Activated CD8-positive, alpha-beta memory T cell treated with anti-CD3 and anti-CD28 coated beads, Interleukin-2, amount 10 ng/mL, durations not matched to agents 7 days and 5 days (primary cell): Measurements from ENCODE around the gene ZNF74. TPM values are rescaled to one million over a fixed set of nuclear protein-coding genes. Genes with fewer than 3 reads are reported as not detected.
"Not testable (repeated sequence)": the region's sequence is repeated elsewhere in the genome, so short reads cannot be mapped to it uniquely, and the experiment has no call there.

Source experiments
- ATAC-seq: fragments of 150-1000 bp; cut with Tn5 transposase; one replicate; pipeline ENCODE4 v1.10.0; 2021; ENCODE audit warnings: moderate library complexity
- CTCF ChIA-PET: fragments of 350-600 bp; sonication (Branson Sonifier 250); formaldehyde crosslinking; loops from one replicate; lab custom pipeline; 2021; ENCODE audit warnings: antibody characterized with exemption; lab: Charles Lee
- DNase-seq: peaks from one replicate; pipeline ENCODE4 v3.0.0-alpha.2; 2020
- H3K27ac Mint-ChIP-seq: one replicate; pipeline ENCODE4 v1.8.0; 2021; ENCODE audit warnings: mild to moderate bottlenecking, mixed read lengths
- H3K27me3 Mint-ChIP-seq: one replicate; pipeline ENCODE4 v1.8.0; 2021; ENCODE audit warnings: mixed read lengths
- H3K36me3 Mint-ChIP-seq: one replicate; pipeline ENCODE4 v1.8.0; 2021; ENCODE audit warnings: mild to moderate bottlenecking, mixed read lengths
- H3K4me1 Mint-ChIP-seq: one replicate; pipeline ENCODE4 v1.8.0; 2021; ENCODE audit warnings: mixed read lengths
- H3K4me3 Mint-ChIP-seq: one replicate; pipeline ENCODE4 v1.8.0; 2021; ENCODE audit warnings: mild to moderate bottlenecking, moderate library complexity, mixed read lengths
- H3K9me3 Mint-ChIP-seq: one replicate; pipeline ENCODE4 v1.8.0; 2022; ENCODE audit warnings: low read depth, mixed read lengths
- total RNA-seq, 2 experiments: library from RNA; stranded (reverse); gene quantifications; one replicate each; pipeline ENCODE4 v1.2.3, GENCODE V29; 2021

The ZNF74 gene
- total RNA-seq, 2 experiments from 2014 or later, result 10.0 to 10.9 TPM

DNA sequence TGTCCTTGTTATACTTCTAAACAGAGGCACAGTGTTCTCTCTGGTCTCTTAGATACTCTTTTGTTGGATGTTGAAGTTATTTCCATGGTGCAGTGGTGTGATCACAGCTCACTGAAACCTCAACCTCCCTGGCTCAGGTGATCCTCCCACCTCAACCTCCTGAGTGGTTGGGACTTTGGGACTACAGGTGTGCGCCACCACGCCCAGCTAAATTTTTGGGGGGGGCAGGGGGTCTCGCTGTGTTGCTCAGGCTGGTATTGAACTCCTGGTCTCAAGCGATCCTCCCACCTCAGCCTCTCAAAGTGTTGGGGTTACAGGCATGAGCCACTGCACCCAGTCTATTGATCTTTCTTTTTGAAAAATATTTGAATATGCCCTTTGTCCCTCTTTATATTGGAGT lies 14.9 kb downstream of the ZNF74 start:
- DNase-seq, result no peak
- H3K27me3 Mint-ChIP-seq, result no peaks in the 10 kb centered on the region
- no peaks in the 10 kb centered on the region for H3K36me3 Mint-ChIP-seq
- H3K4me3 Mint-ChIP-seq, result no peak overlapping the region
- H3K4me1 Mint-ChIP-seq, result peaks cover under 1% of the 10 kb centered on the region
- CTCF ChIA-PET, result interaction anchor here (1.3 to 3.0 kb wide), 2 partner anchors 10 to 27 kb away, joined by 3 to 16 read pairs; no protein-coding TSS in a partner anchor
- no peaks in the 10 kb centered on the region for H3K9me3 Mint-ChIP-seq
- no peak for ATAC-seq
- H3K27ac Mint-ChIP-seq, result no peak overlapping the region

DNA sequence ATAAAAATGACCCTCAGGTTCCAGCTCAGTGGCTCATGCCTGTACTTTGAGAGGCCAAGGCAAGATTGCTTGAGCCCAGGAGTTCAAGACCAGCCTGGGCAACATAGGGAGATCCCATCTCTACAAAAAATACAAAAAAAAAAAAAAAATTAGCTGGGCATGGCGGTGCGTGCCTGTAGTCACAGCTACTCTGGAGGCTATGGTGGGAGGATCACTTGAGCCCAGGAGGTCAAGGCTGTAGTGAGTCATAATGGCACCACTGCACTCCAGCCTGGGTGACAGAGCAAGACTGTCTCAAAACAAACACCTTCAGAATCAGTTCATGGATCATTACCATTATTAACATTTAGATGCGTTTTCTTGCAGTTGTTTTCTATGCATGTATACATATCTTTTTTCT lies 15.4 kb downstream of the ZNF74 start:
- ATAC-seq, H3K27me3 Mint-ChIP-seq, DNase-seq, H3K4me1 Mint-ChIP-seq, H3K36me3 Mint-ChIP-seq, H3K9me3 Mint-ChIP-seq, H3K4me3 Mint-ChIP-seq, H3K27ac Mint-ChIP-seq: not testable (repeated sequence)
- CTCF ChIA-PET, result interaction anchor here (3.0 kb wide), 1 partner anchor 9 kb away, joined by 16 read pairs; no protein-coding TSS in a partner anchor

DNA sequence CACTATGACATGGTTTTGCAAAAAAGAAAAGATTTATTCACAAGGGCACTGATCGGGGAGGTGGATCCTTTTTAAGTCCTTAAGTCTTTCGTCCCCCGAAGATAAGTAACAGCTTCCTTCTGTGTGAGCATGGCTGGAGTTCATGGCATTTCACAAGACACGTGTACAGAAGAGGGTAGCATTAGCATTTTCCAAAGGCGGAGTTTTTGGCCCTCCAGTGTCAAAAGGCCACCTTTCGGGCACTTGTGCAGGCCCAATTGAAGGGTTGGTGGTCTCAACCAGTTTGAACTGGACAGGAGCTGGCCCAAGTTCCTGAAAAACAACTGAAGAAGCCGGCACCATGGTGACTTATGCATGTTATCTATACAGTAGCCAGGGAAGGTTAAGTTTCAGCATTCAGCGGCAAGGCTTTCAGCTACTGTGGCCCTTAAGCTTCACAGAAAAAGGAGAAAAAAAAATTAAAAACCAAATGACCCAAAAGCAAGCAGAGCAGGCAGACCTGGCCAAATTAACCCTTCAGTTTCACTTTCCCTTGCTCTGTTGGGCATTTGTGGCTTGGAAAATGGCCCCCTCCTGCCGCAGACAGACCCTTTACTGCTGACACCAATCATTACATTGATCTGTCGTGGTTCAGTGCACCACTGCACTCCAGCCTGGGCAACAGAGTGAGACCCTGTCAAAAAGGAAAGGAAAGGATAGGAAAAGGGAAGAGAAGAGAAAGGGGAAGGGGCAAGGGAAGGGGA lies 18.7 kb downstream of the ZNF74 start:
- Mint-ChIP-seq H3K27ac (no peak overlapping the region), H3K36me3 (no peaks in the 10 kb centered on the region), H3K4me3 (no peak overlapping the region), H3K9me3 (no peaks in the 10 kb centered on the region), H3K4me1 (no peaks in the 10 kb centered on the region), H3K27me3 (peaks cover 15% of the 10 kb centered on the region)
- CTCF ChIA-PET, result interaction anchor here (1.4 kb wide), 1 partner anchor 94 kb away, joined by 3 read pairs; no protein-coding TSS in a partner anchor
- ATAC-seq (no peak), DNase-seq (no peak)

DNA sequence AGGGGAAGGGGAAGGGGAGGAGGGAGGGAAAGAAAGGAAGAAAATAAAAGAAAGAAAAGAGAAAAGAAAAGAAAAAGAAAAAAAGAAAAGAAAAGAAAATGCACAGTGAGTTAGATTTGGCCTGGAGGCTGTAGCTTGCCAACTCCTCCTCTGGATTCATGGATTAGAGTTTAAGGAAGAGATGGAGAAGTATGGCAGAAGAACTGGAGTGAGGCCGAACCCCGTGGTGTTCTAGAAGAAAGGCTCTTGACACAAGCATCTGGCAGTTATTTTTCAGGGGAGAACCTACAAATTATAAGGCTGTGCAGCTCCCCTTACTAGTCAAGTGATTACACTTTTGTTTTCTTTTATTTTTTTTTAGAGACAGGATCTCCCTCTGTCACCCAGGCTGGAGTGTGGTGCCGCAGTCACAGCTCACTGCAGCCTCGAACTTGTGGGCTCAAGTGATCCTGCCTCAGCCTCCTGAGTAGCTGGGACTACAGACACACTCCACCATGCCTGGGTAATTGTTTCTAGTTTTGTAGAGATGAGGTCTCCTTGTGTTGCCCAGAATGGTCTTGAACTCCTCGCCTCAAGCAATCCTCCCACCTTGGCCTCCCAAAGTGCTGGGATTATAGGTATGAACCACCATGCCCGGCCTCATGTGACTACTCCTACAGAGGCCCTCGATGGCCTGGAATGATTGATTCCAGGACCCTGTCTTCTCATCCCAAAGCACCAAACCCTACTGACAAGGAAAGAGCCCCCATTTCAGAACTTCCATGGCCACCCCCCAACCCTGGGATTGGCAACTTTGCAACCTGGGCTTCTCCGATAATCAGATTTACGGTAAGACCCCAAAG lies 19.5 kb downstream of the ZNF74 start:
- DNase-seq (no peak), ATAC-seq (no peak)
- Mint-ChIP-seq H3K27ac (no peak overlapping the region), H3K36me3 (no peaks in the 10 kb centered on the region), H3K4me1 (peaks cover 2% of the 10 kb centered on the region), H3K4me3 (no peak overlapping the region), H3K9me3 (no peaks in the 10 kb centered on the region), H3K27me3 (peaks cover 15% of the 10 kb centered on the region)
- CTCF ChIA-PET, result no interaction called here

DNA sequence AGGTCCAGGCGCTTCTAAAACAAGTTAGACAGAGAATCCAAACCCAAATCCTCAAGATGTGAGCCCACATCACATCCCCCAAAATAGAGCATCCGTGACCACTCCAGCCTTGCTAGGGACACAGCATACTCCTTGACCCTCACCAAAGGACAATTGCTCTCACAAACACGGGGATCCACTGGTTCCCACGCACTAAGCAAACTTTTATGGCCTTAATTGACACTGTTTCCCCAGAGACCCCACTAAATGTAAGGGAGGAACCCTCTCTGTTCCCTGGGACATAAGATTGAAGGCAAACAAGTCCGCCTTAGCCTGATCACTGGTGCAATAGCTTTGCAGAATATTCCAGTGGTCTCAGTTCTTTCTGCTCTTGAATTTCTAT lies 20.1 kb downstream of the ZNF74 start:
- Mint-ChIP-seq H3K4me1 (peaks cover 3% of the 10 kb centered on the region), H3K9me3 (no peaks in the 10 kb centered on the region), H3K27ac (no peak overlapping the region), H3K27me3 (peaks cover 15% of the 10 kb centered on the region), H3K36me3 (no peaks in the 10 kb centered on the region), H3K4me3 (no peak overlapping the region)
- CTCF ChIA-PET, result no interaction called here
- no peak for ATAC-seq
- no peak for DNase-seq

DNA sequence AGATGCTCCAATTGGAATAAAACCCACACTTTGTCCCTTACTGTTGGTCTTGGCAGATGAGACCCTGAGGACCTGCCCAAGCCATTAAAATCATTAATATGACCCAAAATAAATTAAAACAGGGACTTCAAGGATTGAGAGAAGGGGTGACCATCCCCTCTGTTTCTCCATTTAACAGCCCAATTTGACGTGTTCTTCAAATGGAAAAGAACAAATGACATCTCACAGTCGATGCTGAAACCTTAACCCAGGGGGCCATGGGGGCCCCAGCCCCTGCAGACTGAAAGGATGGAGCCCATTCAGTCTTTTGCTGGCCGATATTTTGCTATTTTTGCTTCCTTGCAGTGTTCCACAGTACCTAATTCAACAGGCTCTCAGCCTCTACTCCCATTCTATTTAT lies 20.5 kb downstream of the ZNF74 start:
- ATAC-seq, result no peak
- Mint-ChIP-seq H3K36me3 (no peaks in the 10 kb centered on the region), H3K27ac (no peak overlapping the region), H3K4me1 (peaks cover 3% of the 10 kb centered on the region), H3K27me3 (peaks cover 15% of the 10 kb centered on the region), H3K9me3 (no peaks in the 10 kb centered on the region), H3K4me3 (no peak overlapping the region)
- CTCF ChIA-PET, result no interaction called here
- DNase-seq, result no peak

DNA sequence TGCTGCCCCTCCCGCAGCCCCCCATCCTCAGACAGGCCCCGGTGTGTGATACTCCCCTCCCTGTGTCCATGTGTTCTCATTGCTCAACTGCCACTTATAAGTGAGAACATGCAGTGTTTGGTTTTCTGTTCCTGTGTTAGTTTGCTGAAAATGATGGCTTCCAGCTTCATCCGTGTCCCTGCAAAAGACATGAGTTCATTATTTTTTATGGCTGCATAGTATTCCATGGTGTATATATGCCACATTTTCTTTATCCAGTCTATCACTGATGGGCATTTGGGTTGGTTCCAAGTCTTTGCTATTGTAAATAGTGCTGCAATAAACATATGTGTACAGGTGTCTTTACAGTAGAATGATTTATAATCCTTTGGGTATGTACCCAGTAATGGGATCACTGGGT lies 21.3 kb downstream of the ZNF74 start:
- H3K4me1 Mint-ChIP-seq, H3K4me3 Mint-ChIP-seq, H3K9me3 Mint-ChIP-seq, H3K27ac Mint-ChIP-seq, H3K36me3 Mint-ChIP-seq, ATAC-seq, DNase-seq, CTCF ChIA-PET: not testable (repeated sequence)
- peaks cover 15% of the 10 kb centered on the region for H3K27me3 Mint-ChIP-seq

DNA sequence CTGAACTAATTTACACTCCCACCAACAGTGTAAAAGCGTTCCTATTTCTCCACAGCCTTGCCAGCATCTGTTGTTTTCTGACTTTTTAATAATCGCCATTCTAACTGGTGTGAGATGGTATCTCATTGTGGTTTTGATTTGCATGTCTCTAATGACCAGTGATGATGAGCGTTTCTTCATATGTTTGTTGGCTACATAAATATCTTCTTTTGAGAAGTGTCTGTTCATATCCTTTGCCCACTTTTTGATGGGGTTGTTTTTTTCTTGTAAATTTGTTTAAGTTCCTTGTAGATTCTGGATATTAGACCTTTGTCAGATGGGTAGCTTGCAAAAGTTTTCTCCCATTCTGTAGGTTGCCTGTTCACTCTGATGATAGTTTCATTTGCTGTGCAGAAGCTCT lies 21.7 kb downstream of the ZNF74 start:
- H3K36me3 Mint-ChIP-seq, H3K27ac Mint-ChIP-seq, ATAC-seq, H3K4me1 Mint-ChIP-seq, H3K9me3 Mint-ChIP-seq, H3K4me3 Mint-ChIP-seq, CTCF ChIA-PET, DNase-seq: not testable (repeated sequence)
- peaks cover 15% of the 10 kb centered on the region for H3K27me3 Mint-ChIP-seq

DNA sequence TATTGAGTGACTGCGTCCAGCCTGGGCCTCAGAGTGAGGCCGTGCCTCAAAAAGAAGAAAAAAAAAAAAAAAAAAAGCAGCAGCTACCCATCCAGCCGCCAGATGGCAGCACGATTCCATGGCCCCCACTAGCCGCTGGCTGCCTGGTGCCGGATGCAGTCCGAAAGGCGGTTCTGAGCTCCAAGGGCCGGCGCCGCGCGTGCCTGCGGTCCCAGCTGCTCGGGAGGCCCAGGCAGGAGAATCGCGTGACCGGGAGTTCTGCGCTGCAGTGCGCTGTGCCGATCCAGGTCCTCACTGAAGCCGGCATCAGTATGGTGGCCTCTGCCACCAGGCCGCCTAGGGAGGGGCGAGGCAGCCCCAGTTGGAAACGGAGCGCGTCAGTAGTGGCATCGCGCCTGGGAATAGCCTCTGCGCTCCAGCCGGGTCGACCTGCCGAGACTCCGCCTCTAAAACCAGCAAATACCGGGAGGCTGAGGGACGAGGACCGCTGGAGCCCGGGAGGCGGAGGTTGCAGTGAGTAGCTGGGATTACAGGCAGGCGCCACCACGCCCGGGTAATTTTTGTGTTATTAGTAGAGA lies 24.3 kb downstream of the ZNF74 start:
- H3K27me3 Mint-ChIP-seq, result peaks cover 15% of the 10 kb centered on the region
- peak overlapping the region; percentile 51 for H3K4me3 Mint-ChIP-seq
- no peaks in the 10 kb centered on the region for H3K36me3 Mint-ChIP-seq
- peaks cover 3% of the 10 kb centered on the region for H3K4me1 Mint-ChIP-seq
- peak; percentile 80 for DNase-seq
- CTCF ChIA-PET, result interaction anchor here (0.6 to 3.7 kb wide), 50 partner anchors 9 to 1534 kb away, joined by 3 to 84 read pairs (median 4); partner anchors contain the start of genes DGCR6L, KLHL22, MED15 and PPM1F
- H3K27ac Mint-ChIP-seq, result no peak overlapping the region
- peak; percentile 90 for ATAC-seq
- no peaks in the 10 kb centered on the region for H3K9me3 Mint-ChIP-seq

DNA sequence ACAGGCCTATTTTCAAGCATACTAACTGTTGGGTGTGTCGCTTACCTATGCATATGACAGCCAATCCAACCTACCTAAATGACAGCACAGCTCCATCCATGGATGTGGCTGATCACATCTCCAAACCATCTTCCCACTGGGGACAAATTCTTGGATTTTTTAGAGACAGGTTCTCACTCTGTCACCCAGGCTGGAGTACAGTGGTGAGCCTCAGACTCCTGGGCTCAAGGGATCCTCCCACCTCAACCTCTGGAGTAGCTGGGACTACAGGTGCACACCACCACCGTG lies 25.7 kb downstream of the ZNF74 start:
- Mint-ChIP-seq H3K27me3 (peaks cover 17% of the 10 kb centered on the region), H3K36me3 (no peaks in the 10 kb centered on the region), H3K27ac (no peak overlapping the region), H3K9me3 (no peaks in the 10 kb centered on the region), H3K4me1 (peaks cover 3% of the 10 kb centered on the region), H3K4me3 (no peak overlapping the region)
- no peak for ATAC-seq
- no peak for DNase-seq
- CTCF ChIA-PET, result interaction anchor here (0.6 to 3.7 kb wide), 8 partner anchors 16 to 323 kb away, joined by 3 to 84 read pairs (median 14); partner anchors contain the start of genes KLHL22 and ZNF74

DNA sequence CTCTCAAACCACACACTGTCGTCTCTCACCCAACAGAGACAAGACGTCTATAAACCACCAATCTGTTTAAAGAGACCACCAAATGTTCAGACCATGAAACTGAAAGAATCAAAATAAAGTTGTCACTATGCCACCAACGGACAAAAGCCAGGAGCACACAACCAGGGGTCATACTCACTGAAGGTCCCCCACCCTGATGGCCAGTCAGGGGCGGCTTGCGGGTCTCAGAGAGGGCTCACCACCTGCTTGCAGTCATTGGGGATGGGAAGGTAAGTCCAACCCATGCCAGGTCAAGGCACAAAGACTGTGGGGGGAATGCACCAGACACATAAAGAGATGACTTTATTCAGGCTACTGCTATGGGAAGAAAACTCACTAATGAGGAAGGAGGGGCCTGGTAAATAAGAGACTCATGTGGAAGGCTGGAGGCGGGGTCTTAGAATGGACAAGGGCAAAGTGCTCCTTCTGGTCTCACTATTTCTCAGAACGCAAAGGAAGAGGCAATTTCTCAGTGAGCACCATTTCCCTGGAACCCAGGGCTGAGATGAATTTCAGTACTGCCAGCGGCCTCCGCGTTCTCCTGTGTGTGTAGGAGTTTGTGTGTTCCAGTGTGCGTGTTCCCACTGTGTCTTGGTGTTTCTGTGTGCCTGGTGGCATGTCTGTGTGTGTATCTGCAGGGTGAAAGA lies 26.3 kb downstream of the ZNF74 start:
- Mint-ChIP-seq H3K27ac (no peak overlapping the region), H3K4me3 (no peak overlapping the region), H3K36me3 (no peaks in the 10 kb centered on the region), H3K27me3 (peaks cover 14% of the 10 kb centered on the region), H3K9me3 (no peaks in the 10 kb centered on the region), H3K4me1 (peaks cover 3% of the 10 kb centered on the region)
- no peak for DNase-seq
- CTCF ChIA-PET, result interaction anchor here (3.7 kb wide), 1 partner anchor 35 kb away, joined by 84 read pairs; no protein-coding TSS in a partner anchor
- no peak for ATAC-seq

DNA sequence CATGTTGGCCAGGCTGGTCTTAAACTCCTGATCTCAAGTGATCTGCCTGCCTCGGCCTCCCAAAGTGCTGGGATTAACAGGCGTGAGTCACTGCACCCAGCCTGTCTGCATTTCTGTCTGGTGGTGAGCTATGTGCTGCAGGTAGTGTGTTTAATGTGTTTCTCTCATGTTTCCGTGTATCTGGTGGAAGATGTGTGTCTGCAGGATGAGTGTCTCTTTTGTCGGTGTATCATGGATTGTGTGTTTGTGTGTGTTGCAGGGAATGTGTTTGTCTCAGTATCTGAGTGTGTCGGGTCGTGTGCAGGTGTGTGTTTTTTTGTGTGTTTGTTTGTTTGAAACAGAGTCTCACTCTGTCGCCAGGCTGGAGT lies 27.5 kb downstream of the ZNF74 start:
- Mint-ChIP-seq H3K27me3 (peaks cover 10% of the 10 kb centered on the region), H3K27ac (no peak overlapping the region), H3K36me3 (no peaks in the 10 kb centered on the region), H3K9me3 (no peaks in the 10 kb centered on the region), H3K4me1 (peaks cover 3% of the 10 kb centered on the region), H3K4me3 (no peak overlapping the region)
- DNase-seq, result no peak
- CTCF ChIA-PET, result no interaction called here
- ATAC-seq, result no peak
